Endothelial cell (in vitro differentiated cells): Measurements from ENCODE around the gene TPO. TPM values are rescaled to one million over a fixed set of nuclear protein-coding genes. Genes with fewer than 3 reads are reported as not detected.

ENCODE experiments used
- DNase-seq: peaks from one replicate; pipeline ENCODE4 v3.0.0; 2021; ENCODE audit warnings: low spot score
- H3K27ac Mint-ChIP-seq: one replicate; pipeline ENCODE4 v1.8.0; 2021; ENCODE audit warnings: mixed read lengths, inconsistent platforms; ENCODE audit not compliant: unreplicated experiment
- H3K27me3 Mint-ChIP-seq: one replicate; pipeline ENCODE4 v1.8.0; 2021; ENCODE audit warnings: mild to moderate bottlenecking, moderate library complexity, mixed read lengths, inconsistent platforms; ENCODE audit not compliant: unreplicated experiment
- H3K36me3 Mint-ChIP-seq: one replicate; pipeline ENCODE4 v1.8.0; 2021; ENCODE audit warnings: mild to moderate bottlenecking, low read depth, mixed read lengths, inconsistent platforms; ENCODE audit not compliant: unreplicated experiment
- H3K4me1 Mint-ChIP-seq: one replicate; pipeline ENCODE4 v1.8.0; 2021; ENCODE audit warnings: mild to moderate bottlenecking, mixed read lengths, inconsistent platforms; ENCODE audit not compliant: unreplicated experiment
- H3K4me3 Mint-ChIP-seq: one replicate; pipeline ENCODE4 v1.8.0; 2021; ENCODE audit warnings: mild to moderate bottlenecking, mixed read lengths, inconsistent platforms; ENCODE audit not compliant: unreplicated experiment
- H3K9me3 Mint-ChIP-seq: one replicate; pipeline ENCODE4 v1.8.0; 2021; ENCODE audit warnings: mixed read lengths, inconsistent platforms; ENCODE audit not compliant: unreplicated experiment
- total RNA-seq: library from RNA; stranded (reverse); fragmentation: NEBNext Ultra II Directional; extraction: Animal tissue kit (Norgen Biotek cat#: 25700); gene quantifications from one replicate; pipeline ENCODE4 v1.2.1, GENCODE V29; 2021; ENCODE audit not compliant: unreplicated experiment
- TF ChIP-seq, protein P1 (sequence below): fragments of 200-600 bp; sonication (generic); IDR thresholded peaks from one replicate; pipeline ENCODE4 v1.5.0; 2021; ENCODE audit warnings: antibody characterized with exemption; ENCODE audit not compliant: unreplicated experiment

Gene TPO
- total RNA-seq, 1 donor from 2014 or later, result 0.41 TPM

DNA sequence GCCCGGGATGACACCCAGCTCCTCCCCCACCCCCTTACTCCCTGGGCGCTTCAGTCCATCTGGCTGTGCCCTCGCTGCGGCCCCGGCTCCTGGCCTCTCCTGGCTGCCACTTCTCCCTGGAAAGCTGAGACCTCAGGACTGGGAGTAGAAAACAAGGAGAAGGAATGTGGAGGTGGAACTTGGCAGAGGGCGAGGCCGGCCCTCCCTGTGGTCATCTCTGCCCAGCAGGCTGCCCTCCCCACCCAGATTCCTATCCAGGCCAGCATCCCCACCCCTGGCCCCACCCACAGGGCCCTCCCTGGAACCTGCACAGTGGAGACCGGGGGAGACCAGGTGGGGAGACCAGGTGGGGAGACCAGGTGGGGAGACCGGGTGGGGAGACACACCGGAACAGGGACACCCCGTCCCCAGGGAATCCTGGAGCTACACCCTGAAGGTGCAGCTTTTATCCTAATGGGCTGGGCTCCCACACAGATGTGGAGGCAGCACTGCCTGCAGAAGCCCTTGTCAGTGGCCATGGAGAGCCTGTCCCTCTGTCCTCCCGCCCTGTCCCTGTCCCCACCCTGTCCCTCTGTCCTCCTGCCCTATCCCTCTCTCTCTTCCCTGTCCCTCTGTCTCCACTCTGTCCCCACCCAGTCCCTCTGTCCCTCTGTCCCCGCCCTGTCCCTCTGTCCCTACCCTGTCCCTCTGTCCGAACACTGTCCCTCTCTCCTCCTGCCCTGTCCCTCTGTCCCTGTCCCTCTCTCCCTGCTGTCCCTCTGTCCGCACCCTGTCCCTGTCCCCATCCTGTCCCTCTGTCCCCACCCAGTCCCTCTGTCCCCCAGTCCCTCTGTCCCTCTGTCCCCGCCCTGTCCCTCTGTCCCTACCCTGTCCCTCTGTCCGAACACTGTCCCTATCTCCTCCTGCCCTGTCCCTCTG lies 173.9 kb downstream of the TPO start:
- Mint-ChIP-seq H3K27me3 (peaks cover 9% of the 10 kb centered on the region), H3K4me3 (no peak overlapping the region), H3K4me1 (peaks cover 22% of the 10 kb centered on the region), H3K9me3 (peaks cover 1% of the 10 kb centered on the region), H3K27ac (no peak overlapping the region), H3K36me3 (peaks cover 4% of the 10 kb centered on the region)
- TF ChIP-seq, protein P1, sequence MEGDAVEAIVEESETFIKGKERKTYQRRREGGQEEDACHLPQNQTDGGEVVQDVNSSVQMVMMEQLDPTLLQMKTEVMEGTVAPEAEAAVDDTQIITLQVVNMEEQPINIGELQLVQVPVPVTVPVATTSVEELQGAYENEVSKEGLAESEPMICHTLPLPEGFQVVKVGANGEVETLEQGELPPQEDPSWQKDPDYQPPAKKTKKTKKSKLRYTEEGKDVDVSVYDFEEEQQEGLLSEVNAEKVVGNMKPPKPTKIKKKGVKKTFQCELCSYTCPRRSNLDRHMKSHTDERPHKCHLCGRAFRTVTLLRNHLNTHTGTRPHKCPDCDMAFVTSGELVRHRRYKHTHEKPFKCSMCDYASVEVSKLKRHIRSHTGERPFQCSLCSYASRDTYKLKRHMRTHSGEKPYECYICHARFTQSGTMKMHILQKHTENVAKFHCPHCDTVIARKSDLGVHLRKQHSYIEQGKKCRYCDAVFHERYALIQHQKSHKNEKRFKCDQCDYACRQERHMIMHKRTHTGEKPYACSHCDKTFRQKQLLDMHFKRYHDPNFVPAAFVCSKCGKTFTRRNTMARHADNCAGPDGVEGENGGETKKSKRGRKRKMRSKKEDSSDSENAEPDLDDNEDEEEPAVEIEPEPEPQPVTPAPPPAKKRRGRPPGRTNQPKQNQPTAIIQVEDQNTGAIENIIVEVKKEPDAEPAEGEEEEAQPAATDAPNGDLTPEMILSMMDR, result no peak
- no peak for DNase-seq

DNA sequence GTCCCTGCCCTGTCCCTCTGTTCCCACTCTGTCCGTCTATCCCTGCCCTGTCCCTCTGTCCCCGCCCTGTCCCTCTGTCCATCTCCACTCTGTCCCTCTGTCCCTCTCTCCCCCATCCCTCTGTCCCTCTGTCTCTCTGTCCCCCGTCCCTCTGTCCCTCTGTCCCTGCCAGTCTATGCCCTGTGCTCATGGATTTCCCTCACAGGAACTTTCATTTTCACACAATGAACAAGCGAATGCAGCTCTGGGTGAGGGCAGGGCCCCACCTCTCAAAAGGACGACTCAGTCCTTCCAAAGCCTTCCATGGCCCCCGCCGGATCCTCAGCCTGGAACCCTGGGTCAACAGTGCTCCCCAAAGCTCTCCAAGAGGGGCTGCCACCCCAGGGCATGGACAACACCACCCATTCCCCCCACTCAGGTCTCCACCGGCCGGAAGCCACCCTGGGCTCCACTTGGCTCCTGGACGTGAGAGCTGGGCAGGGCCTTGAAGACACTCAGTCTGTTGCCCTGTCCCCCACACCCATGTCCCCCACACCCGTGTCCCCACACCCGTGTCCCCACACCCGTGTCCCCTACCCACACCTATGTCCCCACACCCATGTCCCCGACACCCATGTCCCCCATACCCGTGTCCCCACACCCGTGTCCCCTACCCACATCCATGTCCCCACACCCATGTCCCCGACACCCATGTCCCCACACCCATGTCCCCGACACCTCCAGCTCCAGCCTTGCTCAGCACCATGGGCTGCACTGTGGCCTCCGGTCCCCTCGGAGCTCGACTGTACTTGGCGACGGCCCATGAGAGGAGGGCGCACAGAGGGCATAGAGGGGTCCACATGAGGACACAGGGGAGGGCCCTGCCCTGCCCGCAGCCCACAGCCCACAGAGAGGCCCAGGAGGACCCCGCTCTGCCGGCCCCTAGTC lies 175.1 kb downstream of the TPO start:
- Mint-ChIP-seq H3K27me3 (peaks cover 3% of the 10 kb centered on the region), H3K9me3 (no peaks in the 10 kb centered on the region), H3K27ac (no peak overlapping the region), H3K4me3 (no peak overlapping the region), H3K36me3 (no peaks in the 10 kb centered on the region), H3K4me1 (peaks cover 13% of the 10 kb centered on the region)
- TF ChIP-seq, protein P1, result no peak
- DNase-seq, result no peak

GRCh38 chr2:1588978-1589621 lies 175.8 kb downstream of the TPO start:
- Mint-ChIP-seq H3K27ac (no peak overlapping the region), H3K27me3 (peaks cover 3% of the 10 kb centered on the region), H3K36me3 (no peaks in the 10 kb centered on the region), H3K4me1 (peaks cover 12% of the 10 kb centered on the region), H3K9me3 (no peaks in the 10 kb centered on the region), H3K4me3 (no peak overlapping the region)
- TF ChIP-seq, protein P1, result no peak
- no peak for DNase-seq

GRCh38 chr2:1590596-1591460 lies 177.6 kb downstream of the TPO start:
- peaks cover 3% of the 10 kb centered on the region for H3K27me3 Mint-ChIP-seq
- TF ChIP-seq, protein P1, result no peak
- H3K9me3 Mint-ChIP-seq, result no peaks in the 10 kb centered on the region
- no peaks in the 10 kb centered on the region for H3K36me3 Mint-ChIP-seq
- no peak overlapping the region for H3K4me3 Mint-ChIP-seq
- no peak for DNase-seq
- no peak overlapping the region for H3K27ac Mint-ChIP-seq
- peaks cover 12% of the 10 kb centered on the region for H3K4me1 Mint-ChIP-seq
